ENCODE data around the gene ACVRL1.

The ACVRL1 gene

DNA sequence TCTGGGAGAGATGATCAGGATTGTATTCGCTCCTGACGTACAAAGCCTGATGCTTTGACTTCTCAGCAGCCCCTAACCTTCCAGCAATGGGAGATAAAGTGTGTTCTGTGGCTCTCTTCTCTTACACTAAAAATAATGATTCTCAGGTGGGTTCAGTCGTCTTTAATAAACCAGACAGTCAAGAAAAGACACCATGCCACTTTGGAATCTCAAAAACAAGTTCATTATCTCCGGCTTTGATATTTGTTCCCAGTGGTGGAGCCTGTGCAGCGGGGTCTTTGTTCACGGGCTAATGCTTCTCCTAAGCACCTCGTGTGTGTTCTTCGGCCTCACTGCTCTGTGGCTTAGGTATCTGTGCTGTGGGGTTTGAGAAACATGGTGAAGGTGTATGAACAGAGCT is 45.8 kb downstream of the ACVRL1 start:
- TF ChIP-seq, protein P1, sequence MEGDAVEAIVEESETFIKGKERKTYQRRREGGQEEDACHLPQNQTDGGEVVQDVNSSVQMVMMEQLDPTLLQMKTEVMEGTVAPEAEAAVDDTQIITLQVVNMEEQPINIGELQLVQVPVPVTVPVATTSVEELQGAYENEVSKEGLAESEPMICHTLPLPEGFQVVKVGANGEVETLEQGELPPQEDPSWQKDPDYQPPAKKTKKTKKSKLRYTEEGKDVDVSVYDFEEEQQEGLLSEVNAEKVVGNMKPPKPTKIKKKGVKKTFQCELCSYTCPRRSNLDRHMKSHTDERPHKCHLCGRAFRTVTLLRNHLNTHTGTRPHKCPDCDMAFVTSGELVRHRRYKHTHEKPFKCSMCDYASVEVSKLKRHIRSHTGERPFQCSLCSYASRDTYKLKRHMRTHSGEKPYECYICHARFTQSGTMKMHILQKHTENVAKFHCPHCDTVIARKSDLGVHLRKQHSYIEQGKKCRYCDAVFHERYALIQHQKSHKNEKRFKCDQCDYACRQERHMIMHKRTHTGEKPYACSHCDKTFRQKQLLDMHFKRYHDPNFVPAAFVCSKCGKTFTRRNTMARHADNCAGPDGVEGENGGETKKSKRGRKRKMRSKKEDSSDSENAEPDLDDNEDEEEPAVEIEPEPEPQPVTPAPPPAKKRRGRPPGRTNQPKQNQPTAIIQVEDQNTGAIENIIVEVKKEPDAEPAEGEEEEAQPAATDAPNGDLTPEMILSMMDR (IDR thresholded peaks at IDR 0.05; ENCODE audit: low read length): no peak
- no peak for TF ChIP-seq EZH2 (IDR thresholded peaks at IDR 0.05; ENCODE audit: borderline replicate concordance, low read length)
- Histone ChIP-seq H3K4me3 (ENCODE audit: low read depth, low read length, poor library complexity, severe bottlenecking) (no peak overlapping the region), H2AFZ (ENCODE audit: low read length) (no peak overlapping the region), H3K9ac (ENCODE audit: low read length) (no peak overlapping the region), H3K27me3 (ENCODE audit: insufficient read depth, low read length) (no peaks in the 10 kb centered on the region), H3K79me2 (ENCODE audit: insufficient read depth, low read length) (no peaks in the 10 kb centered on the region), H4K20me1 (ENCODE audit: insufficient read depth, low read length) (no peaks in the 10 kb centered on the region), H3K9me3 (ENCODE audit: low read length) (no peaks in the 10 kb centered on the region), H3K4me1 (ENCODE audit: insufficient read depth, low read length, severe bottlenecking) (peaks cover 21% of the 10 kb centered on the region), H3K36me3 (ENCODE audit: insufficient read depth, low read length) (no peaks in the 10 kb centered on the region), H3K27ac (ENCODE audit: low read depth, low read length, poor library complexity, severe bottlenecking) (no peak overlapping the region), H3F3A (ENCODE audit: insufficient read depth, low read length) (no peaks in the 10 kb centered on the region), H3K4me2 (ENCODE audit: low read length) (no peak overlapping the region; the same call in 1 of the 2 replicates), H3K9me2 (ENCODE audit: low read depth, low read length) (no peaks in the 10 kb centered on the region)

DNA sequence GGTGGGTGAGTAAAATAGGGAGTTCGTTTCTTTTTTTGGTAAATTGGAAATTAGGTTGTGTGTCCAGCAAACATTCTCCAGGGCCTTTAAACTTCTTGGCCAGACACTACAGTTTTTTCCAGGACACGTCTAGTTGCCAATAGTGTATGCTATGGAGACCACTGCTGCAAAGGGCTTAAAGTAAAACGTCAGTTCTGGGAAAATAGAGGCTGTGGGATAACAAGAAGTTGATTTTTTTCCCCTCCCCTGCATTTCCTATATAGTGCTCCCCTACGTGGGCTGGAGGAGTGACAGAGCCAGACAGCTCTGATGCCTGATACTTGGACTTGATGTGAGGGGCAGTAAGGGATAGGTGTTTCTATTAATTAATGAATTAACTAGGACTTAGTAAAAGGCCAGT is 46.6 kb downstream of the ACVRL1 start:
- Histone ChIP-seq H2AFZ (ENCODE audit: low read length) (no peak overlapping the region), H3K9me2 (ENCODE audit: low read depth, low read length) (no peaks in the 10 kb centered on the region), H3K4me1 (ENCODE audit: insufficient read depth, low read length, severe bottlenecking) (peaks cover 21% of the 10 kb centered on the region), H3K9me3 (ENCODE audit: low read length) (no peaks in the 10 kb centered on the region), H3K27ac (ENCODE audit: low read depth, low read length, poor library complexity, severe bottlenecking) (no peak overlapping the region), H3F3A (ENCODE audit: insufficient read depth, low read length) (no peaks in the 10 kb centered on the region), H3K79me2 (ENCODE audit: insufficient read depth, low read length) (no peaks in the 10 kb centered on the region), H3K4me2 (ENCODE audit: low read length) (no peak overlapping the region), H3K9ac (ENCODE audit: low read length) (no peak overlapping the region), H3K36me3 (ENCODE audit: insufficient read depth, low read length) (no peaks in the 10 kb centered on the region), H3K27me3 (ENCODE audit: insufficient read depth, low read length) (no peaks in the 10 kb centered on the region), H3K4me3 (ENCODE audit: low read depth, low read length, poor library complexity, severe bottlenecking) (no peak overlapping the region), H4K20me1 (ENCODE audit: insufficient read depth, low read length) (no peaks in the 10 kb centered on the region)
- TF ChIP-seq, protein P1 (IDR thresholded peaks at IDR 0.05; ENCODE audit: low read length): no peak
- TF ChIP-seq EZH2 (IDR thresholded peaks at IDR 0.05; ENCODE audit: borderline replicate concordance, low read length): no peak

DNA sequence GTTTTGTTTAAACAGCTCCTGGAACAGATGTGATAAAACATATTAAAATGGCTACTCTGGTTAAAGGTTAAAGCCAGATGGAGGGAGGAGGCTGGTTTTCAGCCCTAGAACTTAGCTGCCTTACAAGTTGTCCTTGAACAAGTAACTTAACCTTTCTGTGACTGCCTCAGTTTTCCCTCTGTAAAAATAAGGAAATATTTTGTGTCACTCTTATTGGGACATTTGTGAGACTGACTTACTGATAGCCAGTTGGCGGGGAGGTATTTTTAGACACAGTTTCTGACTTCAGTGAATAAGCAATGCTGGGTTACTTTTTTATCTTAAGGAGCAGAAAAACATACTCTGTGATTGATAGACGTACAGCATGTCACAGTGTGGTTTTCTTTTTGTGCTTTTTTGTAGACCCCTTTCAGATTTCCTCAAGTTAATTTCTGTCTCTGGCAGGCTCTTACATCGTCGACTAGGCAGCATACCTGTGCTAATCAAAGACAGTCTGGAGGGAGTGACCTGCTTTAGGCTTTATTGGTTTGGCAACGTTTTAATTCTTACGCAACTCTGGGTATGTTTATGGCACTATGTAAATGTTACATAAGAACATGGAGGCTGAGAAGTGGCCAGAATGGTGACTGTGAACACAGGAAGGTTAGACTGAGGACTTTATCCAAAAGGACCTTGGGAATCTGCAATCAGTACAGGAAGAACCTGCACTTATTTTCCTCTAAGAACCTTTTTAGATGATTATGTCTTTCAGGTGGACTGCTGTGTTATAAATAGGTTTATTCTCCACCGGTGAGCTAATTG is 47.5 kb downstream of the ACVRL1 start:
- H3K4me1 ChIP-seq (ENCODE audit: insufficient read depth, low read length, severe bottlenecking): peaks cover 21% of the 10 kb centered on the region
- no peaks in the 10 kb centered on the region for H3F3A ChIP-seq (ENCODE audit: insufficient read depth, low read length)
- no peak overlapping the region for H3K4me3 ChIP-seq (ENCODE audit: low read depth, low read length, poor library complexity, severe bottlenecking)
- no peak overlapping the region for H3K9ac ChIP-seq (ENCODE audit: low read length)
- no peaks in the 10 kb centered on the region for H3K9me3 ChIP-seq (ENCODE audit: low read length)
- no peaks in the 10 kb centered on the region for H3K36me3 ChIP-seq (ENCODE audit: insufficient read depth, low read length)
- H3K79me2 ChIP-seq (ENCODE audit: insufficient read depth, low read length): no peaks in the 10 kb centered on the region
- H3K9me2 ChIP-seq (ENCODE audit: low read depth, low read length): no peaks in the 10 kb centered on the region
- H3K27ac ChIP-seq (ENCODE audit: low read depth, low read length, poor library complexity, severe bottlenecking): no peak overlapping the region
- TF ChIP-seq EZH2 (IDR thresholded peaks at IDR 0.05; ENCODE audit: borderline replicate concordance, low read length): no peak
- TF ChIP-seq, protein P1 (IDR thresholded peaks at IDR 0.05; ENCODE audit: low read length): no peak
- H3K4me2 ChIP-seq (ENCODE audit: low read length): no peak overlapping the region
- no peak overlapping the region for H2AFZ ChIP-seq (ENCODE audit: low read length)
- no peaks in the 10 kb centered on the region for H4K20me1 ChIP-seq (ENCODE audit: insufficient read depth, low read length)
- H3K27me3 ChIP-seq (ENCODE audit: insufficient read depth, low read length): no peaks in the 10 kb centered on the region

Data from OCI-LY1 (cell line).